Tibial nerve (tissue), 4 donors: ENCODE data around the gene MNT.
A peak's percentile ranks its signal among the peaks of the same experiment; 100 is the strongest.

Experiments
- EP300 ChIP-seq, 2 donors: sonication (generic); formaldehyde crosslinking; IDR thresholded peaks; one replicate each; pipeline ENCODE4 v1.6.1; 2017; ENCODE audit warnings: antibody characterized with exemption in 2 of 2, mild to moderate bottlenecking in 1 of 2
- TF ChIP-seq, protein P1 (sequence below), 5 experiments: fragments of 200-600 bp in 3 of 5; fragments of 450-650 bp in 2 of 5; sonication (generic) in 3 of 5; IDR thresholded peaks; one replicate each; pipeline ENCODE4 v1.5.1; 2016 to 2019; ENCODE audit warnings: antibody characterized with exemption in 5 of 5, mild to moderate bottlenecking in 3 of 5, moderate library complexity in 2 of 5

DNA sequence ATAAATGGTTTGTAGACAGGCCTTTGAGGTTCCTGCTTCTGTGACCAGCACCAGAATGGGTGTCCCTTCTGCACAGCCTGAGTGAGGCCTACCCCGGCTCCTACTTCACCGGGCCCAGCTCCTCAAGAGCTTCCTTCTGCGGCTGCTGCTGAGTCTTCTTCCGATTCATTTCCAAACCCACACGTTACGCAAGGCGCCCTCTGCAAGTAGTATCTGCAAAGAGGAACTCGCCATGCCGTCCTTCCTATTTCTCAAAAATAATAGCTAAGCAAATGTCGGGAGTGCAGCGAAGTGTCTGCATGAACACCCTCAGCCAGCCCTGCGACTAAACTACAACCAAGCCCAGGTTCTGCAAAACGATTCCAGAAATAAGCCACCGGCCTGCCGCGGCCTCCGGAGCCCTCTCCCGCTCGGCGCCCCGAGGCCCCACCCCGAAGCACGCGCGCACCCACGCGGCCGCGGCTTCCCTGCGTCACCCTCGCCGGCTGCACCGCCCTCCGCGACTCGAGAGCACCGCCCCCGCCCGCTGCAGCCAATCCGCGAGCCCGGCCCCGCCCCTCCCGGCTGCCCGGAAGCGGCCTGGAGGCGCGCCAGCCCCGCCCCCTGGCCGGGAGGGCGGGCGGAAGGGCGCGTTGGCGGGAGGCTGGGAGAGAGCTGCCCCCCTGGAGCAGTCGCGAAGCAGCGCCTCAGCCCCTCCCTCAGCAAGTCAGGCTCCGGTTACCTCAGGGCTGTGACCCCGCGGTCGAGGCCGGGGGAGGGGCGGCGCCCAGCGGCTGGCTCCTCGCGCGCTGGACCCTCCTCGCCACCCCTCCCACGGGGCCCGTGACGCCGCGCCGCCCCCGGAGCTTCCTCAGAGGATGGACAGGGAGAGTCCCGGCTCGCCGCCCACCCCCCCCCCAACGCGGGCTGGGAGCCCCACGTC, 8.3 kb downstream of the MNT start:
- peak in 1 of 2 donors; percentile 86 for TF ChIP-seq EP300 (IDR thresholded peaks at IDR 0.05)
- TF ChIP-seq, protein P1, sequence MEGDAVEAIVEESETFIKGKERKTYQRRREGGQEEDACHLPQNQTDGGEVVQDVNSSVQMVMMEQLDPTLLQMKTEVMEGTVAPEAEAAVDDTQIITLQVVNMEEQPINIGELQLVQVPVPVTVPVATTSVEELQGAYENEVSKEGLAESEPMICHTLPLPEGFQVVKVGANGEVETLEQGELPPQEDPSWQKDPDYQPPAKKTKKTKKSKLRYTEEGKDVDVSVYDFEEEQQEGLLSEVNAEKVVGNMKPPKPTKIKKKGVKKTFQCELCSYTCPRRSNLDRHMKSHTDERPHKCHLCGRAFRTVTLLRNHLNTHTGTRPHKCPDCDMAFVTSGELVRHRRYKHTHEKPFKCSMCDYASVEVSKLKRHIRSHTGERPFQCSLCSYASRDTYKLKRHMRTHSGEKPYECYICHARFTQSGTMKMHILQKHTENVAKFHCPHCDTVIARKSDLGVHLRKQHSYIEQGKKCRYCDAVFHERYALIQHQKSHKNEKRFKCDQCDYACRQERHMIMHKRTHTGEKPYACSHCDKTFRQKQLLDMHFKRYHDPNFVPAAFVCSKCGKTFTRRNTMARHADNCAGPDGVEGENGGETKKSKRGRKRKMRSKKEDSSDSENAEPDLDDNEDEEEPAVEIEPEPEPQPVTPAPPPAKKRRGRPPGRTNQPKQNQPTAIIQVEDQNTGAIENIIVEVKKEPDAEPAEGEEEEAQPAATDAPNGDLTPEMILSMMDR (IDR thresholded peaks at IDR 0.05) = peak in 2 of 5 experiments; percentile 10 to 32
